GM12872 (cell line): ENCODE results near the gene B3GNT3.

Source experiments
- TF ChIP-seq, protein P1 (sequence below): IDR thresholded peaks from 3 replicates; pipeline ENCODE4 v1.5.1; 2011; ENCODE audit warnings: low read depth, mild to moderate bottlenecking, low read length, moderate library complexity; ENCODE audit not compliant: insufficient read depth

The B3GNT3 gene

DNA sequence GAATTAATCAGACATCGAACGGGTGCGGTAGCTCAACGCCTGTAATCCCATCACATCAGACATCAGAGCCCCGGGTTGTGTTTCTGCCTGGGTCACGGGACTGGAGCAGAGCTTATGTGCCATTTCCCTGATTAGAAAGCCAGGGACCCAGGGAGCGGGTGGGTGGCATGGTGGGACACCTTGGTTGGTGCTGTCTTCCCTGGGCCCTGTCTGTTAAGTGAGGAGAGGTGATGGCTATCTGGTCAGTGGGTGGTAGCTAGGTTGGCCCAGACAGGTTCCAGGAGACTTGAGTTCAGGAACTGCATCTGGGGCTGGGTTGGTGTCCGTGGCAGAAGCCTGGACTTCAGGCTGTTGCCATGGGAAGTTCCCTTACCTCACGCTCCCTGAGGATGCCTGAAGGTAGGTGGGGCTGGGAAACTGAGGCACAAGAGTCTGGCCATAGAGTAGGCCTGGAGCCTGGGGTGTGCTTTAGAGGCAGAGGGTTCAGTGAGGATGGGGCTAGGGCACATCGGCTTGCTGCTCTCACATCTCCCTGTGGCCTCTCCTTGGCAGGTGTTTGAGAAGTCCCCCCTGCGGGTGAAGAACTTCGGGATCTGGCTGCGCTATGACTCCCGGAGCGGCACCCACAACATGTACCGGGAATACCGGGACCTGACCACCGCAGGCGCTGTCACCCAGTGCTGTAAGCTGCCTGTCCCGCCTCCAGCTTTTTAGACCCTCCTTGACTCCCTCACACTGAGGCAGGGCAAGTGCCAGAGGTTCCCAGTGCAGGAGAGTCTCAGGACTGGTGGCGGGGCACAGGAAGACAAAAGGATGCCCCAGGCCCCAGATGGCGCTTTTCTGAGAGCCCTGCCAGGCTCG, 66.8 kb downstream of the B3GNT3 start:
- TF ChIP-seq, protein P1, sequence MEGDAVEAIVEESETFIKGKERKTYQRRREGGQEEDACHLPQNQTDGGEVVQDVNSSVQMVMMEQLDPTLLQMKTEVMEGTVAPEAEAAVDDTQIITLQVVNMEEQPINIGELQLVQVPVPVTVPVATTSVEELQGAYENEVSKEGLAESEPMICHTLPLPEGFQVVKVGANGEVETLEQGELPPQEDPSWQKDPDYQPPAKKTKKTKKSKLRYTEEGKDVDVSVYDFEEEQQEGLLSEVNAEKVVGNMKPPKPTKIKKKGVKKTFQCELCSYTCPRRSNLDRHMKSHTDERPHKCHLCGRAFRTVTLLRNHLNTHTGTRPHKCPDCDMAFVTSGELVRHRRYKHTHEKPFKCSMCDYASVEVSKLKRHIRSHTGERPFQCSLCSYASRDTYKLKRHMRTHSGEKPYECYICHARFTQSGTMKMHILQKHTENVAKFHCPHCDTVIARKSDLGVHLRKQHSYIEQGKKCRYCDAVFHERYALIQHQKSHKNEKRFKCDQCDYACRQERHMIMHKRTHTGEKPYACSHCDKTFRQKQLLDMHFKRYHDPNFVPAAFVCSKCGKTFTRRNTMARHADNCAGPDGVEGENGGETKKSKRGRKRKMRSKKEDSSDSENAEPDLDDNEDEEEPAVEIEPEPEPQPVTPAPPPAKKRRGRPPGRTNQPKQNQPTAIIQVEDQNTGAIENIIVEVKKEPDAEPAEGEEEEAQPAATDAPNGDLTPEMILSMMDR: no peak

DNA sequence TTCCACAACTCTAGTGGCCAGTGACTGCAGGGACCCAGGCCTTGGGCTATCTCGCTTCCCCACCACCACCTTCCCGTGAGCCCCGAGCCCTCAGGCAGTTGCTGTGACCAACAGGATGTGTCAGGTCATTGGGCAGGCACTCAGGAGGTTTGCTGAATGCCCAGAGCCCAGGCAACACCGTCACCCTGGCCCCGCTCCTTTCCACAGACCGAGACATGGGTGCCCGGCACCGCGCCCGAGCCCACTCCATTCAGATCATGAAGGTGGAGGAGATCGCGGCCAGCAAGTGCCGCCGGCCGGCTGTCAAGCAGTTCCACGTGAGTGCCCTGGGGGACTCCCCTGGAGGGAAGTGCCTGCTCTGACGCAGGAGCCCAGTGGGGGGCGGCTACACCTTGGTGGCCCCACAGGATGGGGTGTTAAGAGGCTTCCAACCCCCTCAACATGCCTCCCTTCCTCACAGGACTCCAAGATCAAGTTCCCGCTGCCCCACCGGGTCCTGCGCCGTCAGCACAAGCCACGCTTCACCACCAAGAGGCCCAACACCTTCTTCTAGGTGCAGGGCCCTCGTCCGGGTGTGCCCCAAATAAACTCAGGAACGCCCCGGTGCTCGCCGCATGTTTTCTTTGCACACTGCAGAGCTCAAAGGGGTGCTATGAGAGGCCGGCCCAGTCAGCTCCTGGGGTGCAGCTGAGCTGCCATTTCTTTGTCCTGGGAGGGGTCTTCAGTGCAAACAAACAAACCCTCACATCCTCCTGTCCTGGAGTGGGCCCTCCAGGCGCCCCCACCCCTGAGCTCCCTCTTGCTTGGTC, 68.0 kb downstream of the B3GNT3 start:
- TF ChIP-seq, protein P1: 0 out of 3 replicates have a peak, but pooled peaks have one; percentile 12
